ENCODE measurements around the gene SPRN. TPM values are rescaled to one million over a fixed set of nuclear protein-coding genes. Genes with fewer than 3 reads are reported as not detected.
A peak's percentile ranks its signal among the peaks of the same experiment; 100 is the strongest.
"Not testable (repeated sequence)": the region's sequence is repeated elsewhere in the genome, so short reads cannot be mapped to it uniquely, and the experiment has no call there.

Gene SPRN
- total RNA-seq, 1 donor from 2014 or later = not detected

- intact Hi-C loops (cut with micrococcal nuclease) = no loop called here
Observed at GRCh38 chr10:133420028-133420427, 4.4 kb downstream of the SPRN start.

DNA sequence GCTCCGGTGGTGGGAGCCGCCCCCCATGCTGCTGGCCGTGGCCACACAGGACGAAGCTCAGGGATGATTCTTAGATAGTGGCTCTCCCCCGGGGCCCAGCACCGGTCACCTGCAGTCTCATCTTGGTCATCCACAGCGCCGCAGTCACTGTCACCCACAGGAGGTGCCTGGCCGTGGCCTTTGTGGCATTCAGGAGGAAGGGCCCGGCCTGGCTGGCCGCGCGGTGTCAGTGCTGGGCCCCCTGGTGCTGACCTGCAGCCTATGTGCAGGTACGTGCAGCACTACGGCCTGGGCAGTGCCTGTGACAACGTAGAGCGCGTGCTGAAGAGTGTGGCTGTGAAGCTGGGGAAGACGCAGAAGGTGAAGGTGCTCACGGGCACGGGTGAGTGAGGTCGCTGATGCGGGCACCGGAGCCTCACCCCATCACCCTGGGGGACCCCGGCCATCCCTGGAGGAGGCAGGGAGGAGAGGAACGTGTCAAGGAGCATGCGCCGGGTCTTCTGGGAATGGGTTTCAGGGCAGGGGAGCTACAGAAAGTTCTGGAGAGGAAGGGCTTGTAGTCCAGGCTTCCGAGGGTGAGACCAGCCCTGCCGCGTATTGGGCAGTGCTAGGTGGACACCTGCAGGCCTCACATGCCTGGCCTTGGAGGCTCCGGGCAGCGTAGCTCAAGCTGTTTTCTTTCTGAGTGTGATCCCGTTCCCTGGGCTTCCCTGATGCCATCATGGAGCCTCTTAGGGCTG lies 5.0 kb downstream of the SPRN start:
- H3K4me1 Mint-ChIP-seq (ENCODE audit: low read depth) = no peaks in the 10 kb centered on the region
- H3K4me3 Mint-ChIP-seq = no peak overlapping the region
- intact Hi-C loops (cut with micrococcal nuclease) = no loop called here
- H3K9me3 Mint-ChIP-seq = peaks cover 6% of the 10 kb centered on the region
- no peak overlapping the region for H3K27ac Mint-ChIP-seq
- peaks cover 19% of the 10 kb centered on the region for H3K36me3 Mint-ChIP-seq (ENCODE audit: low read depth)
- peaks cover 12% of the 10 kb centered on the region for H3K27me3 Mint-ChIP-seq (ENCODE audit: insufficient read depth)
- DNase-seq (ENCODE audit: low spot score) = no peak

More at GRCh38 chr10:133420028-133420427, 4.4 kb downstream of the SPRN start:
- Mint-ChIP-seq H3K4me3 (no peak overlapping the region), H3K36me3 (ENCODE audit: low read depth) (peaks cover 15% of the 10 kb centered on the region), H3K27ac (no peak overlapping the region), H3K27me3 (ENCODE audit: insufficient read depth) (peaks cover 12% of the 10 kb centered on the region), H3K4me1 (ENCODE audit: low read depth) (no peaks in the 10 kb centered on the region), H3K9me3 (peaks cover 6% of the 10 kb centered on the region)
- DNase-seq (ENCODE audit: low spot score) = no peak

DNA sequence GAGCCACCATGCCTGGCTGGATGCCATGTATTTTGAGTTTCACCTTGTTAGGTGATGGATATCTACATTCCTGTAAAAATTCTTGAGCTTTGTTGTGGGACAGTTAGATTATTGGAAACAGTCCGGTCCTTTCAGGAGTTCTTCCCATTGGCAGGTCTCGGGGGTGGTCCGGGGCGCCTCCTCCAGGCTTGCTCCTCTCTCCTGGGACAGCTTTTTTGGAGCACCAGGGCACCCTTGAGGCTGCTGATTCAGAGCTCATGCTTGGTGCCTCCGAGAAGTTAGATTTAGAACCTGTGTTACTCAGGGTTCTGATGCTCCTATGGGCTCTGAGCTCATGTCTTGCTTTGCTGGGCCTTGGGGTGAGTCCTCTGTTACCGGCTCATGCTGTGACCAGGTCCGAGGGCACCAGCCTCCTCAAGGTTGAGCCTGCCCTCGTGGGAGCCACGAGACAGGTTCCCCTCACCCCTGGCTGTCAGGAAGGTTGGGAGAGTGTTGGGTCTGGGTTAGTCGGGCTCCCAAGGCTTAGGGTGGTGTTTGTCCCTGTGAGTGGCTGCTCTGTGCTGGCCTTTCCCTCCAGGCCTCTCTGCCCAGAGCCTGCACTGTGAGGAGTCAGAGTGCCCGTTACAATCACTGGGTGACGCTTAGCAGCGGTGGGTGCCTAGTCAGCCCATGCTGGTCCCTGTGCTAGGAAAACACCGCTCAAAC lies 6.0 kb downstream of the SPRN start:
- Mint-ChIP-seq H3K4me1 (ENCODE audit: low read depth) (no peaks in the 10 kb centered on the region), H3K4me3 (no peak overlapping the region), H3K9me3 (peaks cover 8% of the 10 kb centered on the region), H3K27me3 (ENCODE audit: insufficient read depth) (peaks cover 8% of the 10 kb centered on the region), H3K27ac (no peak overlapping the region), H3K36me3 (ENCODE audit: low read depth) (peaks cover 24% of the 10 kb centered on the region)
- DNase-seq (ENCODE audit: low spot score) = no peak
- intact Hi-C loops (cut with micrococcal nuclease) = no loop called here

- H3K36me3 Mint-ChIP-seq (ENCODE audit: low read depth) = peaks cover 50% of the 10 kb centered on the region
- H3K27ac Mint-ChIP-seq = no peak overlapping the region
- DNase-seq (ENCODE audit: low spot score) = no peak
- no peak overlapping the region for H3K4me3 Mint-ChIP-seq
- peaks cover 27% of the 10 kb centered on the region for H3K9me3 Mint-ChIP-seq
- no peaks in the 10 kb centered on the region for H3K4me1 Mint-ChIP-seq (ENCODE audit: low read depth)
- intact Hi-C loops (cut with micrococcal nuclease) = no loop called here
- H3K27me3 Mint-ChIP-seq (ENCODE audit: insufficient read depth) = no peaks in the 10 kb centered on the region
Observed at GRCh38 chr10:133415752-133416151, 8.7 kb downstream of the SPRN start.

DNA sequence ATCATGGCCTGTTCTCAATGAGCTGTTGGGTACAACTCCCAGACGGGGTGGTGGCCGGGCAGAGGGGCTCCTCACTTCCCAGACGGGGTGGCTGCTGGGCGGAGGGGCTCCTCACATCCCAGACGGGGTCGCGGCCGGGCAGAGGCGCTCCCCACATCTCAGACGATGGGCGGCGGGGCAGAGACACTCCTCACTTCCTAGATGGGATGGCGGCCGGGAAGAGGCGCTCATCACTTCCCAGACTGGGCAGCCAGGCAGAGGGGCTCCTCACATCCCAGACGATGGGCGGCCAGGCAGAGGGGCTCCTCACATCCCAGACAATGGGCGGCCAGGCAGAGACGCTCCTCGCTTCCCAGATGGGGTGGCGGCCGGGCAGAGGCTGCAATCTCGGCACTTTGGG lies 10.0 kb downstream of the SPRN start:
- H3K36me3 Mint-ChIP-seq (ENCODE audit: low read depth) = peaks cover 60% of the 10 kb centered on the region
- intact Hi-C loops (cut with micrococcal nuclease) = not testable (repeated sequence)

DNA sequence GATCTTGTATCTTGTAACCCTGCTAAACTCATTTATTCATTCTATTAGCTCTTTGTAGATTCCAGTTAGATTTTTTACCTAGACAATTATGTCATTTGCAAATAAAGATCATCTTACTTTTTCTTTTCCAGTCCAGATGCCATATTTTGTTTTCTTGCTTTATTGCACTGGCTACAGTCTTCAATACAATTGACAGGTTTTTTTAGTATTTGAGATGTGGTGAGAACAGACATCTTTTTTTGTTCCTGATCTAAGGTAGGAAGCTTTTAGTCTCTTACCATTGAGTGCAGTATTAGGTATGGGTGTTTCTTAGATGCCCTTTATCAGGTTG lies 12.1 kb downstream of the SPRN start:
- H3K9me3 Mint-ChIP-seq = peaks cover 53% of the 10 kb centered on the region
- H3K27ac Mint-ChIP-seq = no peak overlapping the region
- intact Hi-C loops (cut with micrococcal nuclease) = no loop called here
- DNase-seq (ENCODE audit: low spot score) = no peak
- no peaks in the 10 kb centered on the region for H3K27me3 Mint-ChIP-seq (ENCODE audit: insufficient read depth)
- H3K36me3 Mint-ChIP-seq (ENCODE audit: low read depth) = peaks cover 74% of the 10 kb centered on the region
- no peaks in the 10 kb centered on the region for H3K4me1 Mint-ChIP-seq (ENCODE audit: low read depth)
- H3K4me3 Mint-ChIP-seq = no peak overlapping the region

More for the DNA sequence above, 10.0 kb downstream of the SPRN start:
- not testable (repeated sequence) for H3K4me3 Mint-ChIP-seq; H3K4me1 Mint-ChIP-seq (ENCODE audit: low read depth); H3K27ac Mint-ChIP-seq; DNase-seq (ENCODE audit: low spot score); H3K27me3 Mint-ChIP-seq (ENCODE audit: insufficient read depth)
- peaks cover 39% of the 10 kb centered on the region for H3K9me3 Mint-ChIP-seq

DNA sequence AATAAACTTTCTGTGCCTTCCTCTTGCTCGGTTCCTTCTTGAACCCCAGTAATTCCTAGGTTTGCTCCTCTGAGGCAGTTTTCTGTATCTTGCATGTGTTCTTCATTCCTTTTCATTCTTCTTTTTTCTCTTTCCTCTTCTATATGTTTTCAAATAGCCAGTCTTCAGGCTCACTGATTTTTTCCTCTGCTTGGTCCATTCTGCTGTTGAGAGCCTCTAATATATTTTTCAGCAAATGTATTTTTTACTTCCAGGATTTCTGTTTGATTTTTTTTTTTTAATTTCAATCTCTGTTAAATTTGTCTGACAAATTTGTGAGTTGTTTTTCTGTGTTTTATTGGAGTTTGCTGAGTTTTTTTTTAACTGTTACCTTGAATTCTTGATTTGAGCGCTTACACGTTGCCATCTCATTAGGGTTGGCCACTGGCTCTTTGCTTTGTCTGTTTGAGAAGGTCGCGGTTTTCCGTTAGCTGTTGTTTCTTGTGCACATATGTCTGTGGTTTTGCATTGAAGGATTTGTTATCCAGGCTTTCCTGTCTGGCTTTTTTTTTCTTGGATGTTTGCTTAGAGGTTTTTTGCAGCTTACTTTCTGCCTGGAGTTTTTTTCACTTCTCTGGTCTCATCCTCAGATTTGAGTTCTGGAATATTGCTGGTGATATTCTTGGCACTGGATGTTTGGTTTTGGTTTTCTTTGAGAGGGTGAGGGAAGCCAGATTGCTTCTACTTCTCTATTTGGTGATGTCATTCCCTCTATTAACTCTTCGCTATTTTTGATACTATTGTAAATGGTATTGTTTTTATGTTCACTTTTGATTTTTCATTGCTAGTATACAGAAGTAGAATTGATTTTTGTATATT lies 12.7 kb downstream of the SPRN start:
- H3K27me3 Mint-ChIP-seq (ENCODE audit: insufficient read depth) = no peaks in the 10 kb centered on the region
- H3K4me3 Mint-ChIP-seq = no peak overlapping the region
- H3K36me3 Mint-ChIP-seq (ENCODE audit: low read depth) = peaks cover 80% of the 10 kb centered on the region
- intact Hi-C loops (cut with micrococcal nuclease) = no loop called here
- peaks cover 53% of the 10 kb centered on the region for H3K9me3 Mint-ChIP-seq
- no peak for DNase-seq (ENCODE audit: low spot score)
- H3K27ac Mint-ChIP-seq = no peak overlapping the region
- H3K4me1 Mint-ChIP-seq (ENCODE audit: low read depth) = peaks cover 4% of the 10 kb centered on the region

GRCh38 chr10:133405844-133406527 lies 18.4 kb downstream of the SPRN start:
- no peak overlapping the region for H3K4me3 Mint-ChIP-seq
- intact Hi-C loops (cut with micrococcal nuclease) = no loop called here
- peaks cover 28% of the 10 kb centered on the region for H3K9me3 Mint-ChIP-seq
- no peak overlapping the region for H3K27ac Mint-ChIP-seq
- peaks cover 74% of the 10 kb centered on the region for H3K36me3 Mint-ChIP-seq (ENCODE audit: low read depth)
- DNase-seq (ENCODE audit: low spot score) = no peak
- no peaks in the 10 kb centered on the region for H3K27me3 Mint-ChIP-seq (ENCODE audit: insufficient read depth)
- H3K4me1 Mint-ChIP-seq (ENCODE audit: low read depth) = peaks cover 40% of the 10 kb centered on the region

GRCh38 chr10:133405272-133405671 lies 19.2 kb downstream of the SPRN start:
- H3K27ac Mint-ChIP-seq = no peak overlapping the region

GRCh38 chr10:133403784-133404183 lies 20.6 kb downstream of the SPRN start:
- Mint-ChIP-seq H3K36me3 (ENCODE audit: low read depth) (peaks cover 63% of the 10 kb centered on the region), H3K27me3 (ENCODE audit: insufficient read depth) (no peaks in the 10 kb centered on the region), H3K9me3 (peaks cover 9% of the 10 kb centered on the region), H3K27ac (no peak overlapping the region), H3K4me1 (ENCODE audit: low read depth) (peaks cover 47% of the 10 kb centered on the region), H3K4me3 (no peak overlapping the region)
- intact Hi-C loops (cut with micrococcal nuclease) = no loop called here
- DNase-seq (ENCODE audit: low spot score) = no peak

More at GRCh38 chr10:133405272-133405671, 19.2 kb downstream of the SPRN start:
- Mint-ChIP-seq H3K36me3 (ENCODE audit: low read depth) (peaks cover 71% of the 10 kb centered on the region), H3K27me3 (ENCODE audit: insufficient read depth) (no peaks in the 10 kb centered on the region), H3K4me1 (ENCODE audit: low read depth) (peaks cover 47% of the 10 kb centered on the region), H3K9me3 (peaks cover 21% of the 10 kb centered on the region), H3K4me3 (no peak overlapping the region)
- intact Hi-C loops (cut with micrococcal nuclease) = no loop called here
- no peak for DNase-seq (ENCODE audit: low spot score)

- H3K4me3 Mint-ChIP-seq = no peak overlapping the region
- intact Hi-C loops (cut with micrococcal nuclease) = no loop called here
- no peaks in the 10 kb centered on the region for H3K27me3 Mint-ChIP-seq (ENCODE audit: insufficient read depth)
- peaks cover 61% of the 10 kb centered on the region for H3K36me3 Mint-ChIP-seq (ENCODE audit: low read depth)
- peaks cover 4% of the 10 kb centered on the region for H3K9me3 Mint-ChIP-seq
- H3K4me1 Mint-ChIP-seq (ENCODE audit: low read depth) = peaks cover 47% of the 10 kb centered on the region
- no peak for DNase-seq (ENCODE audit: low spot score)
- H3K27ac Mint-ChIP-seq = no peak overlapping the region
Observed at GRCh38 chr10:133403359-133403758, 21.1 kb downstream of the SPRN start.

- H3K27me3 Mint-ChIP-seq (ENCODE audit: insufficient read depth) = no peaks in the 10 kb centered on the region
- H3K27ac Mint-ChIP-seq = peak overlapping the region; percentile 40
- H3K36me3 Mint-ChIP-seq (ENCODE audit: low read depth) = peaks cover 57% of the 10 kb centered on the region
- peaks cover 47% of the 10 kb centered on the region for H3K4me1 Mint-ChIP-seq (ENCODE audit: low read depth)
- H3K9me3 Mint-ChIP-seq = no peaks in the 10 kb centered on the region
- intact Hi-C loops (cut with micrococcal nuclease) = no loop called here
- H3K4me3 Mint-ChIP-seq = no peak overlapping the region
- DNase-seq (ENCODE audit: low spot score) = no peak
Observed at GRCh38 chr10:133401981-133402725, 22.3 kb downstream of the SPRN start.

All from activated T-helper 1 cell treated with anti-CD3 and anti-CD28 coated beads, Interleukin-12 subunit alpha, Interleukin-12 subunit beta, Interleukin-2, Interleukin-4 antibody, amounts not matched to agents 30 ng/mL and 10 ng/mL and 1 ng/mL, durations not matched to agents 14 hours and 24 hours and 36 hours (primary cell).